ENCODE measurements around the gene SECTM1. TPM values are rescaled to one million over a fixed set of nuclear protein-coding genes. Genes with fewer than 3 reads are reported as not detected.

Gene SECTM1
- total and polyA plus RNA-seq, 2 experiments from 2014 or later: 0.21 to 1.3 TPM

DNA sequence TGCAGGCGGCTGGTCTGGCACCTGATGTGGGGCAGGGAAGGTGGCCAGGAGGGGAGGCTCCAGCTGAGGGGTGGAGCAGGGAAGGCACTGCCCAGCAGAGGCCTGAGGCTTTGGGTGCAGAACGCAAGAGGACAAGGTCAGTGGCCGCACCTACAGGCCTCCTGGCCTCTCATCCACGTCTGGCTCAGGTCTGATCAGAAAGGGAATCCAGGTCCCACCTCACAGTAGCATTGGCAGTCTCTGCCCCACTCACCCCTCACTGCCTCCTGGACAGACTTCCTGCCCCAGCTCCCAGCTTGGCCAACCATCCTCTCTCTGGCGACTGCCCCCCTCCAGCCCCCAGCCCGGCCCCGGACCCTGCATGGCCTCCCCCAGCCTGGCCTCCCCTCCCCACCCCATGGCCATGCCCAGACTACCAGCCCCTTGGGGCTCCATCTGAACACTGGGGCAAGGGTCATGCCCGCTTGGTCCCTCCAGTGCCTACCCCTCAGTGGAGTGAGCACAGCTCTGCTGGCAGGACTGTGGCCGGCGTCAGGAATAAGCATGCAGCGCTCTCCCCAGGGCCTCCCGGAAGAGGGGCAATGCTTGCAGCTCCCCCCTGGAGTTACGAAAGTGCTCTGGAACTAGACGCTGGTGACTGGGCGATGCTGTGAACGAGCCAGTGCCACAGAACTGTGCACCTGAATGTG lies 42.6 kb upstream of the SECTM1 start (continued):
- TF ChIP-seq, protein P1, sequence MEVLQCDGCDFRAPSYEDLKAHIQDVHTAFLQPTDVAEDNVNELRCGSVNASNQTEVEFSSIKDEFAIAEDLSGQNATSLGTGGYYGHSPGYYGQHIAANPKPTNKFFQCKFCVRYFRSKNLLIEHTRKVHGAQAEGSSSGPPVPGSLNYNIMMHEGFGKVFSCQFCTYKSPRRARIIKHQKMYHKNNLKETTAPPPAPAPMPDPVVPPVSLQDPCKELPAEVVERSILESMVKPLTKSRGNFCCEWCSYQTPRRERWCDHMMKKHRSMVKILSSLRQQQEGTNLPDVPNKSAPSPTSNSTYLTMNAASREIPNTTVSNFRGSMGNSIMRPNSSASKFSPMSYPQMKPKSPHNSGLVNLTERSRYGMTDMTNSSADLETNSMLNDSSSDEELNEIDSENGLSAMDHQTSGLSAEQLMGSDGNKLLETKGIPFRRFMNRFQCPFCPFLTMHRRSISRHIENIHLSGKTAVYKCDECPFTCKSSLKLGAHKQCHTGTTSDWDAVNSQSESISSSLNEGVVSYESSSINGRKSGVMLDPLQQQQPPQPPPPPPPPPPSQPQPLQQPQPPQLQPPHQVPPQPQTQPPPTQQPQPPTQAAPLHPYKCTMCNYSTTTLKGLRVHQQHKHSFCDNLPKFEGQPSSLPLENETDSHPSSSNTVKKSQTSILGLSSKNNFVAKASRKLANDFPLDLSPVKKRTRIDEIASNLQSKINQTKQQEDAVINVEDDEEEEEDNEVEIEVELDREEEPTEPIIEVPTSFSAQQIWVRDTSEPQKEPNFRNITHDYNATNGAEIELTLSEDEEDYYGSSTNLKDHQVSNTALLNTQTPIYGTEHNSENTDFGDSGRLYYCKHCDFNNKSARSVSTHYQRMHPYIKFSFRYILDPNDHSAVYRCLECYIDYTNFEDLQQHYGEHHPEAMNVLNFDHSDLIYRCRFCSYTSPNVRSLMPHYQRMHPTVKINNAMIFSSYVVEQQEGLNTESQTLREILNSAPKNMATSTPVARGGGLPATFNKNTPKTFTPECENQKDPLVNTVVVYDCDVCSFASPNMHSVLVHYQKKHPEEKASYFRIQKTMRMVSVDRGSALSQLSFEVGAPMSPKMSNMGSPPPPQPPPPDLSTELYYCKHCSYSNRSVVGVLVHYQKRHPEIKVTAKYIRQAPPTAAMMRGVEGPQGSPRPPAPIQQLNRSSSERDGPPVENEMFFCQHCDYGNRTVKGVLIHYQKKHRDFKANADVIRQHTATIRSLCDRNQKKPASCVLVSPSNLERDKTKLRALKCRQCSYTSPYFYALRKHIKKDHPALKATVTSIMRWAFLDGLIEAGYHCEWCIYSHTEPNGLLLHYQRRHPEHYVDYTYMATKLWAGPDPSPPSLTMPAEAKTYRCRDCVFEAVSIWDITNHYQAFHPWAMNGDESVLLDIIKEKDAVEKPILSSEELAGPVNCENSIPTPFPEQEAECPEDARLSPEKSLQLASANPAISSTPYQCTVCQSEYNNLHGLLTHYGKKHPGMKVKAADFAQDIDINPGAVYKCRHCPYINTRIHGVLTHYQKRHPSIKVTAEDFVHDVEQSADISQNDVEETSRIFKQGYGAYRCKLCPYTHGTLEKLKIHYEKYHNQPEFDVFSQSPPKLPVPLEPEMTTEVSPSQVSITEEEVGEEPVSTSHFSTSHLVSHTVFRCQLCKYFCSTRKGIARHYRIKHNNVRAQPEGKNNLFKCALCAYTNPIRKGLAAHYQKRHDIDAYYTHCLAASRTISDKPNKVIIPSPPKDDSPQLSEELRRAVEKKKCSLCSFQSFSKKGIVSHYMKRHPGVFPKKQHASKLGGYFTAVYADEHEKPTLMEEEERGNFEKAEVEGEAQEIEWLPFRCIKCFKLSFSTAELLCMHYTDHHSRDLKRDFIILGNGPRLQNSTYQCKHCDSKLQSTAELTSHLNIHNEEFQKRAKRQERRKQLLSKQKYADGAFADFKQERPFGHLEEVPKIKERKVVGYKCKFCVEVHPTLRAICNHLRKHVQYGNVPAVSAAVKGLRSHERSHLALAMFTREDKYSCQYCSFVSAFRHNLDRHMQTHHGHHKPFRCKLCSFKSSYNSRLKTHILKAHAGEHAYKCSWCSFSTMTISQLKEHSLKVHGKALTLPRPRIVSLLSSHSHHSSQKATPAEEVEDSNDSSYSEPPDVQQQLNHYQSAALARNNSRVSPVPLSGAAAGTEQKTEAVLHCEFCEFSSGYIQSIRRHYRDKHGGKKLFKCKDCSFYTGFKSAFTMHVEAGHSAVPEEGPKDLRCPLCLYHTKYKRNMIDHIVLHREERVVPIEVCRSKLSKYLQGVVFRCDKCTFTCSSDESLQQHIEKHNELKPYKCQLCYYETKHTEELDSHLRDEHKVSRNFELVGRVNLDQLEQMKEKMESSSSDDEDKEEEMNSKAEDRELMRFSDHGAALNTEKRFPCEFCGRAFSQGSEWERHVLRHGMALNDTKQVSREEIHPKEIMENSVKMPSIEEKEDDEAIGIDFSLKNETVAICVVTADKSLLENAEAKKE (CRISPR knock-in tag; IDR thresholded peaks at IDR 0.05): no peak

DNA sequence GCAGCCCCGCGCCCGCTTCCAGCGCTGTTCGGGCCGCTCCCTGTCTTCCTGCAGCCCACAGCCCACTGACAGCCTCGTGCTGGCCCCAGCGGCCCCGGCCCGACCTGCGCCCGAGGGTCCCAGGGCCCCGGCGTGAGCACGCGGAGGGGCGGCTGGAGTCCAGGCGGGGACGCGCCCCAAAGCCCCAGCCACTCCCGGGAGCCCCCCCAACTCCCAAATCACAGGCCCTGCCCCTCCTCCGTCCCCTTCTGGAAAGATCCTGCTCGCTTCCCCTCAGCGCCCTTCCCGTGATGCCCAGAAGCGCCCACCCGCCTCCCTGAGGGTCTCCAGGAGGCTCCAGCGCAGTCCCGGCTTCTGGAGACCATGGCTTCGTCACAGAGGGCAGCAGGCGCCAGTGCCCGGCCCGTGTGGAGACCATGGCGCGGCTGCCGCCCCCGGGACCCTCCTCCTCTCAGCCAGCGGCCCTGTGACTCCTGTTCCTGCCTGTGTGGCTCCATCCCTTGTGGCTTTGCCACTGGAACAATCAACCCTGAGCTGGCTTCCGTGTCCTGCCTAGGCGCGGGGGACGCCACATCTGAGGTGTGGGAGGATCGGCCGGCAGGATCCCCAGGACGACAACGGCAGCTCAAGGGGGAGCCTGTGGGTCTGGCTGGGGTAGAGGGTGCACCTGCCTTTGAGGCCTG lies 41.9 kb upstream of the SECTM1 start:
- no peaks in the 10 kb centered on the region for H3K36me3 ChIP-seq (ENCODE audit: insufficient read depth)
- Mint-ChIP-seq H3K27me3 (ENCODE audit: insufficient read depth, low read depth, poor library complexity) (peaks cover 43% of the 10 kb centered on the region), H3K27ac (no peak overlapping the region), H3K9me3 (no peaks in the 10 kb centered on the region), H3K36me3 (ENCODE audit: low read depth) (no peaks in the 10 kb centered on the region), H3K4me3 (no peak overlapping the region), H3K4me1 (no peaks in the 10 kb centered on the region; the same call in 2 of the 3 replicates)
- peak overlapping the region; percentile 32; the same call in 1 of the 2 replicates for H3K4me2 ChIP-seq
- H2AFZ ChIP-seq: peak overlapping the region; percentile 66; the same call in 1 of the 2 replicates
- H3K4me1 ChIP-seq (ENCODE audit: insufficient read depth): no peaks in the 10 kb centered on the region; the same call in 1 of the 2 replicates
- peaks cover 47% of the 10 kb centered on the region for H3K27me3 ChIP-seq (ENCODE audit: insufficient read depth)
- H3F3A ChIP-seq (replicated peaks; ENCODE audit: low read depth): no peaks in the 10 kb centered on the region
- no peak overlapping the region for H3K4me3 ChIP-seq
- H3K79me2 ChIP-seq (replicated peaks; ENCODE audit: insufficient read depth): no peaks in the 10 kb centered on the region
- DNase-seq (ENCODE audit: low spot score) (no peak), ATAC-seq (peak; percentile 15; the same call in 2 of the 3 replicates)
- no peaks in the 10 kb centered on the region for H3K9me2 ChIP-seq (ENCODE audit: insufficient read depth)
- H3K27ac ChIP-seq (ENCODE audit: low read depth): no peak overlapping the region
- H4K20me1 ChIP-seq (replicated peaks; ENCODE audit: insufficient read depth): no peaks in the 10 kb centered on the region
- TF ChIP-seq, protein P1 (CRISPR knock-in tag; IDR thresholded peaks at IDR 0.05): no peak
- TF ChIP-seq NANOG (IDR thresholded peaks at IDR 0.05; ENCODE audit: borderline replicate concordance): no peak
- TF ChIP-seq CREB1 (CRISPR knock-in tag; IDR thresholded peaks at IDR 0.05; ENCODE audit: low read depth): no peak
- no peak for TF ChIP-seq POLR2AphosphoS5 (IDR thresholded peaks at IDR 0.05; ENCODE audit: low read depth)
- no peak for TF ChIP-seq EZH2phosphoT487 (IDR thresholded peaks at IDR 0.05; ENCODE audit: unreplicated experiment)
